ENCODE measurements around the gene TPPP.
A peak's percentile ranks its signal among the peaks of the same experiment; 100 is the strongest.
"Not testable (repeated sequence)": the region's sequence is repeated elsewhere in the genome, so short reads cannot be mapped to it uniquely, and the experiment has no call there.

The TPPP gene

DNA sequence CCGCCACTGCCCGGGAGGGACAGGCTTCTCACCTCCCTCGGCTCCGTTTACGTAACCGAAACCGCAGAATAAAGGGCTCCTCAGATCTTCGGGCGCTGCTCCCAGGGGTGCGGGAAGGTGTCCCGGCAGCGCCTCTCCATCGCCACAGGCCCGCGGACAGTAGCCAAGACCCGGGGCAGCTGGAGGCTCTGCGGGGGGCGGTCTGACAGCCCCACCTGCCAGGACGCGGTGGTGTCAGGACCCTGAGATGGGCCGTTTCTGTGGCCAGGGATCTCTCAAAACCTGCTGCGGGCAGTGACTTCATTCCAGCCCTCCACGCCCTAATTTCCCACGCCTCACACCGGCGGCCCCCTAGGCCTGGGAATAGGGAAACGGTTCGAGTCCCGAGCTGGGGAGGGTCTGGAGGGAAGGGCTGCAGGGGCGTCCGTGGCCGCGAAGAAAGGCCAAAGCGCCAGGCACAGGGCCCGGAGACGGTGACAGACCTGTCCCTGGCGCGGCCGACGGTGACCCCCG lies 567 bp downstream of the TPPP start:
- not testable (repeated sequence) for DNase-seq

DNA sequence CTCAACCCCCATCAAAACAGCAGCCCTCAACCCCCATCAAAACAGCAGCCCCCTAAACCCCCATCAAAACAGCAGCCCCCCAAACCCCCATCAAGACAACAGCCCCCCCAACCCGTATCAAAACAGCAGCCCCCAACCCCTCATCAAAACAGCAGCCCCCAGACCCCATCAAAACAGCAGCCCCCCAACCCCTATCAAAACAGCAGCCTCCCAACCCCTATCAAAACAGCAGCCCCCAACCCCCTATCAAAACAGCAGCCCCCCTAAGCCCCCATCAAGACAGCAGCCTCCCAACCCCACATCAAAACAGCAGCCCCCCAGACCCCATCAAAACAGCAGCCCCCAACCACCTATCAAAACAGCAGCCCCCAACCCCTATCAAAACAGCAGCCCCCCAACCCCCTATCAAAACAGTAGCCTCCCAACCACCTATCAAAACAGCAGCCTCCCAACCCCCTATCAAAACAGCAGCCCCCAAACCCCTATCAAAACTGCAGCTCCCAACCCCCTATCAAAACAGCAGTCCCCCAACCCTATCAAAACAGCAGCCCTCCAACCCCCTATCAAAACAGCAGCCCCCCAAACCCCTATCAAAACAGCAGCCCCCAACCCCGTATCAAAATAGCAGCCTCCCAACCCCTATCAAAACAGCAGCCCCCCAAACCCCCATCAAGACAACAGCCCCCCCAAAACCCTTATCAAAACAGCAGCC lies 1.2 kb downstream of the TPPP start:
- no peak for DNase-seq

DNA sequence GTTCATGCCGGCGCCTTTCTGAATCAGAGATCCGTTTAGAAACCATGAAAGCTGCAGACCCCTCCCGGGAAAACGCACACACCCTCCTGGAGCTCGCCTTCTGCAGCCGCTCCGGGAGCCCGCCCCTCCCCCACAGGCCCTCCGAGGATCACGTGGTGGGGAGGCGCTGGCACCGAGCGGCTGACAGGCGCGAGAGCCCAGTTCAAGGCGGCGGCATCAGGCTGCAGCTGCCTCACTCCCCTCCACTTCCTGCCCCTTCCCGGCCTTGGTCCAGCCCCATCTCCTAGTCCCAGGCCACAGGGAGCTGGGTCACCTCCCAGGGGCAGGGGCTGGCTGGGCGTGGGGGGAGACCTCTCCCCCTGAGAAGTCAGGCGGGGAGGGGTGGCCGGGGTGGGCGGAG lies 2.1 kb downstream of the TPPP start:
- DNase-seq = not testable (repeated sequence)

DNA sequence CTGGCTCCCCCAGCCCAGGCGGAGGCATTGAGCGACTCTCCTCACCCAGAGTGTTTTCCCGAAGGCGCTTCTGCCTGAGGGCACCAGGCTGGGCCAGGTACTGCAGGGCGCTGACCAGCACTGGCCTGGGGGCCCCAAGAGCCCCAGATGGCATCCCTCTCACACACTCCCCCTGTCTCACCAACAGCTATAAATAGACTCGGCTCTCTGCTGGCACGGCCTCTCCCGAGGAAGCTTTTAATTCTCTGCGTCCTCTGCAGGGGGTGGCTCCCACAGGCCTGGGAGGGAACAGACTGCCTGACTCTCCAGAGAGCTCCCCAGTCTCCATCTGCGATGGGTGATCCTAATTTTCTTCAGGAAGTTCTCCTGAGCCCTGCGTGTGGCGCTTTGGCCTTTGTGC lies 2.9 kb downstream of the TPPP start:
- DNase-seq = not testable (repeated sequence)

DNA sequence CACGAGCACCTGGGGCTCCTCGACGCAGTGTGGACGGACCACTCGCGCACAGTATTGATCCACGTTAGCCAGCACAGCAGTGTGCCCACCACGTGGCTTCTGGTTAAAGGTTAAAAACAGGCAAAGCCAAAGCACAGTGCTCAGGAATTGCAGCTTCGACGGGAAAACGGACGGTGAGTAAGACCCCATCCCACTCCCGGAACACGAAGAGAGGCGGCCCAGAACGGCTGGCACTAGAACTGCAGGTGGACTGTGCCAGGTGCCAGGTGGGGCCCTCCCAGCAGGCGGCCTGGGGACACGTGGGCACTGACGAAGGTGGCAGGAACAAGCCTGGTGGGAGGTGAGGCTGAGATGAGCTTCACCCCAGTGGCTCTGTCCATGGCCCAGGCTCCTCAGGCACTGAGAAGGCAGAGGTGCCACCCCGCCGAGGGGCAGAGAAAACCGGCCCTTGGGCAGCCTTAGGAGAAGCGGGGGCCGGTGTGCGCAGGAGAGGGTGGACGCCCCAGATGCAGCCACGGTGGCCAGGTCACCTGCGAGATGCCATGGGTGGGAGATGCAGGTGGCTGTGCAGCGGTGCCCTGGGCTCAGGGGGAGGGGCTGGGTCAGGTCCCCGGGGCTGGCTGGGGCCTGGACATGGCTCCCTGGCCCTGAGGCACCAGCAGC lies 4.7 kb downstream of the TPPP start:
- not testable (repeated sequence) for DNase-seq

DNA sequence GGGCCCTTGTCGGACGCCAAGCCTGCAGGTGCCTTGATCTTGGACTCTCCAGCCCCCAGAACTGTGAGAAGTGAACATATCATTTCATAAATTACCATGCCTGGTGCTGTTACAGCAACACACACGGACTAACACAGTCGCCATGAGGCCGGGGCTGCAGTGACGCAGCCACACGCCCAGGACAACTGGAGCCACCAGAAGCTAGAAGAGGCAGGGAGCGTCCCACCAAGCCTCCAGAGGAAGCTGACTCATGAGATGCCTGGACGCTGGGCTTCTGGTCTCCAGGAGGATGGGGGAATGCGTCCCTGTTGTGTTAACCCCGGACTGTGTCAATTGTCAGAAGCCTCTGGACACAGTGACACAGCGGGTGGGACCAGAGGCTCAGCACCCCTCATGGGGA lies 6.2 kb downstream of the TPPP start:
- not testable (repeated sequence) for DNase-seq

DNA sequence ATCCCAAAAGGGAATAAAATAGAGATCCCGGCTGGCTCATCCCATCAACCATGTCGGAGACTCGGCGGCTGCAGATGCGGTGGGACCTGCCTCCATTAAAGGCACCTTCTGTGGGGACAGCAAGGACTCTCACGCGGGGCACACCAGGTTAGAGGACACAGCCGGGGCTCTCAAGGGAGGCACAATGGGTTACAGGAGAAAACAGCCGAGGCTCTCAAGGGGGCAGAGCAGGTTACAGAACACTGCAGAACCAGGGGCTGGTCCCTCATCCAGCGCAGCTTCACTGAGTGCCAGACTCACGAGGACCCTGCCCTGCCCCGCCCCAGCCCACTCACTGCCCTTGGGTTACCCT lies 7.0 kb downstream of the TPPP start:
- not testable (repeated sequence) for DNase-seq

DNA sequence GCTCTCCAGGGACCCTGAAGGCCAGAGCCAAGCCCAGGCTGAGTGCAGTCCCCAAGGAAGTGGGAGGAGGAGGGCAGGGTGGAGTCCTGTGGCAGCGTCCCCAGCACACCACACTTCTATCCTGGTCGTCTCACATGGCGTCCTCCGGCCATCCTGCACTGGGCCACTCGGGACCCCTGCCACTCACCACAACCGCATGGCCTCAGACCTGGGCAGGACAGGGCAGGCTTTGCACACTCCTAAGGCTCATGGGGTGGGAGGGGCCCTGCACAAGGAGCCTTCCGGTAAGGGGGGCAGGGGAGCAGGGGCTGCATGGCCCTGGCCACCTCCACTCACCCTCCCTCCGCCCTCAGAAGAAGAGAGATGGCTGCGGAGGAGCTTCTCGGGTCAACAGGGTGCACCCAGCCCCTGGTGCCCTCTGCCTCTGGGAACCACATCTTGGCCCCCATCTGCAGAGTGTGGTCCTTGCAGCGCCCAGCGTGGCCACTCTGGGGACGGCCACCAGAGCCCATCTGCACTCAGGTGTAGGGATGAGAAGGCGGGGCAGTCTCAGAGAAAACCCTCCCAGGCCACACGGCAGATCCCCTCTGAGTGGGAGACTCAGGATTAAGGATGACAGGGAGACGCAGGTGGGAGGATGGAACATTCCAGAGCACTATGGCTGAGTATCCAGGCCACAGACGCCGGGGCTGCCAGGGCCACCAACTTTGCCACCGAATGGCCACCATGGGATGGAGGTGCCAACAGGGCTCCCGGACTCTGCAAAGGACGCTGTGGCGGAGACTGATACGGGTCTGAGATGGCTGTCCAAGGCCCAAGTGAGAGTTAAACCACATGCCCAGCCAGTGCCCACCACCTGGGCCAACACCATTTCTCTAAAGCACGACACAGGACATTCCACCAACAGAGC lies 7.6 kb downstream of the TPPP start:
- DNase-seq = no peak

DNA sequence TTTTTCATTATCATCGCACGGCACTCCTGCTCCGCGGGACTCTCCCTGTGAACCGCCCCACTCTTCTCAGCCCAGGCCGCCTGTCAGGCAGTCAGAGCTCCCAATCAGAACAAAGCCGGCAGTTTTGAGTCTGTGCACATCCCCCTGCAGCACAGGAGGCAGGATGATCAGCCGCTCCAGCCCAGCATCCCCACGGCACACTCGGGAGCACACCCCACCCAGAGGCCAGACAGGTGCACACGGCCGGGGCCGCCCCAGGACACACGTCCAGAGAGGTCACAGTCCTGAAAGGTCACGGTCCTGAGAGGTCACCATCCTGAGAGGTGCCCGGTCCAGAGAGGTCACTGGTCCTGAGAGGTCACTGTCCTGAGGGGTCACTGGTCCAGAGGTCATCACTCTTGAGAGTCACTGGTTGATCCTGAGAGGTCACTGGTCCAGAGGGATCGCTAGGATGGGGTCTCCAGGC lies 8.4 kb downstream of the TPPP start:
- DNase-seq = no peak

DNA sequence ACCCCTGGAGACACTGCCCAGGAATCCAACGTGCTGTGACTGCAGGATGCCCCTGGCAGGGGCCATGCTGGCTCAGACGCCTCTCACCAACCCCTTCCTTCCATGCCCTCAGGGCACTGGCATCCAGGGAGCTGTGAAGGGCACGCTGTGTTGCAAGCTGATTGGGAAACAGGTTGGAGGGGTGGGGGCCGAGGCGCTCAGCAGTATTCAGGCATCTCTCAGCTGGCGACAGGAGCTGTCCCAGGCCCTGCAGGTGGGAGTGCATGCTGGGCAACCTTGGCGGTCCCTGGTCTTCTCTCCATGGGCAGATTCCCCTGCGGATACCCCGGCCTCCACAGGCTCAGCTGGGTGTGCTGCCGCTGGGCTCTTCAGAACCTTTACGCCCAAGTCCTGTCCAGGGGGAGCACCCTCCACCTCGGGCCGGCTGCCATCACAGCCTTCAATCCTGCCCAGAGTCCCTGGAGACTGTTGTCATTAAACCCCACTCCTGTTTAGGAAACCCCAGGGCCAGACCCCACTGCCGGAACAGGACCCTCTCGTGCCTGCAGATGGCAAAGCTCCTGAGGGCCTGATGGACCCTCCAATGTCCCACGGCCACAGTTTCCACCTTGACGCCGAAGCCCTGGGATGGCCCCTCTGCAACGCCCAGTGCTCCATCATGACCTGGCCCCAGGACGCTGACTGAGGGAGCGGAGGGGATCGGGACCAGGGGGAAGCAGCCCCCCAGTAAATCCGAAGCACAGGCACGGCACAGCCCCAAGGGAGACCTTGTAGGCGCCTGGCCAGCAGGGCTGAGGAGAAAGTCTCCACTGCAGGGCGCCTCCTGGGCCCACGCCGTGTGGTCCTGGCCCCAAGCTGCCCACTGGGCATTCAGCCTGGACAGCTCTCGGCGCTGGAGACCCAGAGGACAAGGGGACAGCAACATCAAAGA lies 9.3 kb downstream of the TPPP start:
- DNase-seq = peak in 1 of 14 donors; percentile 53

DNA sequence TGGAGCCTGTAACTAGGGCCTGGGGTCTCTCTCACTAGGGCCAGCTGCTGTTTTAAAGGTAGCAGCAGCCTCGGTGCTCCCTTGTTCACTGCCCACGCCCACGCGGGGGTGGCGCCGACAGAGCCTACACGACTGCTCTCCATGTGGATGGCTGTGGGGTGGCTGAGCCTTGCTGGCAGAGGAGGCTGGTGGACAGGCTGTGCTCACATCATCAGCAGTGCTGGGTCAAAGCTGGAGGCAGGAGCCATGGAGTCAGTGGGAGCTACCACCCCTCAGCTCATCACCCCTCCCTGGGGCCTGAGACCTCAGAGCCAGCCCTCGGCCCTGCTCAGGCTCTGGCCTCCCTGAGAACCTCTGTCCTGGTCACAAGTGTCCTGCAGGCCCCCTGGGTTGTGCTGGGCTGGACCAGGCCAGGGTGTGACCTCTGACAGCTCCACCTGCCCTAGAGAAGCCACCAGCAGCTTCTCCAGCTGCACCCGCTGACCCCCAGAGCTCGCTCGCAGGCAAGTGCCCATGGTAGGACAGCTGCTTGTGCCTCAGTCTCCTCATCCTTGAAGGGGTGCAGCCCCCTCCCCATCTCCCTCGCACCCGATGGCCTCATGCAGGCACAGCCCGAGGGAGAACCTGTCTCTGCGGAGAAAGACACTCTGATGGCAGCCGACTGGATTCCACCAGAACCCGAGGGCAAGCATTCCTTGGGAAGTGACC lies 10.3 kb downstream of the TPPP start:
- not testable (repeated sequence) for DNase-seq

DNA sequence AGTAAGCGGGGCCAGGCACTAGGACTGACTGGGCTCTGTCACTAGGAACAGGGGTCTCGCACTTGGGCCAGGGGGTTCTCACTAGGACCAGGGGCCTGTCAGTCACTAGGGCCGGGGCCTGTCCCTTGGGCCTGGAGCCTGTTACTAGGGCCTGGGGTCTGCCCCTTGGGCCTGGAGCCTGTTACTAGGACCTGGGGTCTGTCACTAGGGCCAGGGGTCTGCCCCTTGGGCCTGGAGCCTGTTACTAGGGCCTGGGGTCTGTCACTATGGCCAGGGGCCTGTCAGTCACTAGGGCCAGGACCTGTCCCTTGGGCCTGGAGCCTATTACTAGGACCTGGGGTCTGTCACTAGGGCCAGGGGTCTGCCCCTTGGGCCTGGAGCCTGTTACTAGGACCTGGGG lies 10.9 kb downstream of the TPPP start:
- DNase-seq = not testable (repeated sequence)

DNA sequence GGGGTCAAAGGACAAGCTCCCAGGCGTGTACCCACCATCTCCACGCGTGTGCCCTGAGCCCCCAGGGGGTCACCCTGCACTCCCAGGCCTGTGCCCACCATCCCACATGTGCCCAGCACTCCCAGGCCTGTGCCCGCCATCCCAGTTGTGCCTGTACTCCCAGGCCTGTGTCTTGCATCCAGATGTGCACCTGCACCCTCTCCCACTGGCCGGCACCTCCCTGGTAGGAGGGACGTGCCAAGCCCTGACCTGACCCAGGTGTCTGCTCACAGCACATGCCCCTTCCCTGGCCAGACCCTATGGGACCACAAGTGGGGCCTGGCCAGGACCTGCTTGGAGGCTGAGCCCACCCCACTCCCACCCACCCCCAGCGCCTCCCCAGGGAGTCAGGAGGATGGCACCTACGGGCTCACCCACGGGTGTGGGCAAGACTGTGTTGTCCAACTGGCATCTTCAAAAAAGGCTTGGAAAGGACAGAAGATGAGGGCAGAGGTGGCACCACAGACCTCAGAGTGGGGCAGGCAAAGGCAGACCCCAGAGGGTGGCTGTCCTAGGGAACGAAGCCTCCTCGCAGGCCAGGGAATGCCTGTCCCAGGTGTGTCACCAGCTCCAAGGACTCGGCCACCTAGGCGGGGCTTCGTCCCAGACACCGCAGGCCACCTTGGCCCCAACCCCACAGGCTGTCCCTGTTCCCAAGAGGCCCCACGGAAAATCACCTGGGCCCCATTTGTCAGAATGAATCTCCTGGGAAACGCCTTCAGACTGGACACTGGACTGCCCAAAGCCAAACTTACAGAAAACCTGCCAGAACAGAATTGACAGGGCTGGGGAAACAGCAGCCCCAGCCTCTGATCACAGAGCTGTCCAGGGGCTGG lies 11.6 kb downstream of the TPPP start:
- DNase-seq = not testable (repeated sequence)

DNA sequence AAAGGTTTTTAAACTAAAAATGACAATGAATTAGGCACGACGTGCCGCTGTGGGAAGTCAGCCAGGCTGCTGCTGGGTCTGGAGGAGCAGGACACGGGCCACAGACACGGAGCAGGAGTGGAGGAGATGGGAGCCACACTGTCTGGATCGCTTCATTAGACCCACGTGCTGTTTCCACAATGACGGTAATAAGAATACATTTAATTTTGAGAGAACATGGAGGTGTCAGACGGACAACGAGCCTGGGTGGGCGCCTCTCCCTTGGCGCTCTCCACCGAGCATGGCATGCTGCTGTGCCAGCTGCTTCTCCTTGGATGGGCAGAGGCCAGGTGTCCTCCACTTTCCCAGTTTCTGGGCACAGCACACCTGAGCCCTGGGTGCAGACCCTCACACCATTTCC lies 12.3 kb downstream of the TPPP start:
- not testable (repeated sequence) for DNase-seq

DNA sequence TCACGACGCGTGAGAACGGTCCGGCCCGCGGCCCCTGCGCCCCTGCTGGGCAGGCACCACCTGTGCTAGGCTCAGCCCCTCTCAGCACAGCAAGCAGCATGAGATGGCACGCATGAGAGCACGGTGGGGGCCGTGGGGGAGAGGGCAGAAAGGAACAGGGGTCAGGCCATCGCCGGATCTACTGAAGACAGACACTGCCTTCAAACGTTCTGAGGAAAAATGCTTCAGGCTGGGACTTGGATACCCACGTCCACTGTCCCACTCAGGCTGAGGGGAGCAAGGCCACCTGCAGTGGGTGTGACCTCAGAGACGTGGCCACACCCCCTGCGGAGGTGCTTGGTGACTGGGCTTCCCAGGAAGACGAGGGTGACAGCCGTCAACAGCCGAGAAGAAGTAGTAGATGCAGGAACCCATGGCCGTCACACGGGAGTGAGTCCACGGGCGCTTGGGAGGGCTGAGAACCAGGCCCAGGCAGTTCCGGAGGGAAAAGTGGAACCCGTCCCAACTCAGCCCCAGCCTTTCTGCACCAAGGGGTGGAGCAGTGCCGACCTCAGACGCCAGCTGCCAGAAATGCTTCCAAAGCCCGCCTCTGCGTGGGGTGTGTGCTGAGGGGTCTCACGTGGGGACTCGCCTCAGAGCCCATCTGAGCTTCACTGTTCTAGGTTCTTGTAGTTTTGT lies 12.9 kb downstream of the TPPP start:
- DNase-seq = not testable (repeated sequence)

DNA sequence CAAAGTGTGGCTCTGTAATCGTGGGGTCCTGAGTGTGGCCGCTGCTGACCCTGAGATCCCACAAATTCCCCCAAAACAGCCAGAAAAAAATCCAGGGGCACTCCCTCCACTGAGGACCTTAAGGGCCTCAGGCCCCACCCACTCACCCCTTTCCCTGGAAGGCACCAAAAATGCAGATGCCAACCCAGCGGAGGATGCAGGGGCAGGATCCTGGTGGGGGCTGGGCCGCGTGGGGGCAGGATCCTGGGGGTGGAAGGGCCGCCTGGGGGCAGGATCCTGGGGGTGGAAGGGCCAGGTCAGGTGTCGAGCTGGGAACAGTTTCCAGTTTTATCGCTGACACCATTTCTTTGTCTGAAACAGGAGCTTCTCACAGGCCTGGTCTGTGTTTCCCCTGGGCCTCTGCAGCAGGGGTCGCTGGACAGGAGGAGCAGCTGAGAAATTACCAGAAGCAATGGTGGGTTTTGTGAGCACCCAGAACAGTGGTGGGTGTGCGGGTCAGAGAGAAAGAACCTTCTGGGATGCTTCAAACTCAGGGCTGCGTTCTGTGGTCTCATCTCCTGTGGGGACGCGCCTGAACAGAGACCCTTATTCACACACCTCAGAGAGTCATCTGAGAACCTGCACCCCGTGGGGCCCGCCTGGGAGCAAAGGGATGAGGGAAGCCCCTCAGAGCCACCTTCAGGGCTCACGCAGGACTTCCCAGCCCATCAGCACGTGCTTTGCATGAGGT lies 13.8 kb downstream of the TPPP start:
- not testable (repeated sequence) for DNase-seq

DNA sequence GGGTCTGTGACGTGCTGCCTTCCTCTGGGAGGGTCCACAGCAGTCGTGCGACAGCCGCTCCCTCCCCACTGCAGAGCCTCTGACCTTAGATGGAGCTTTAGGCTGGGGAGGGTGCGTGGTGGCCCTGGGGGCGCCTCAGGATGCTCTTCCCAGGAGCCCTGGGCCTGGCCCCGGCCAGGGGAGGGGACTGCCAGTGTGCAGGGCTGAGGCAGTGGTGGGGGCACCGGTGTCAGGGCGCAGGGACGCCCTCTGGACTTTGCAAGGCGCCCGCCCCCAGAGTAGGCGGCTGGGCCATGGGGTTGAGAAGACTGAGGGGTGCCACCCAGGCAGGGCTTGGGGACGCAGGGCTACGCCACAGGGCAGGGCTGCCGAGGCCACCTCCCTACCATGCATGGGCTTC lies 14.6 kb downstream of the TPPP start:
- not testable (repeated sequence) for DNase-seq

Measured in C1 segment of cervical spinal cord (tissue), 14 donors.